ENCODE data around the gene TM9SF1.

TM9SF1 gene

DNA sequence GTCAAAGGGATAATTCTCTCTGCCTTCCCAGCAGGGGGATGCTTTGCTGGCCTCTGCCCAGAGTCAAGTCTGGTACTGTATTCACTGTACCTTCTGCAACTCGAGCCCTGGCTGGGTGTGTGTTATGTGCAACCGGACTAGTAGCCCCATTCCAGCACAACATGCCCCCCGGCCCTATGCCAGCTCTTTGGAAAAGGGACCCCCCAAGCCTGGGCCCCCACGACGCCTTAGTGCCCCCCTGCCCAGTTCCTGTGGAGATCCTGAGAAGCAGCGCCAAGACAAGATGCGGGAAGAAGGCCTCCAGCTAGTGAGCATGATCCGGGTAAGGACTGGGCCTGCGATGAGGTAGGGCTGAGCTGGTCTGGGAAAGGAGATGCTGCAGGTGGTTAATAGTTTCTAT, 44.7 kb downstream of the TM9SF1 start:
- no peak for DNase-seq

GRCh38 chr14:24150061-24150460, 45.2 kb downstream of the TM9SF1 start:
- no peak for DNase-seq

GRCh38 chr14:24149302-24149969, 45.8 kb downstream of the TM9SF1 start:
- no peak for DNase-seq

GRCh38 chr14:24147761-24148428, 47.3 kb downstream of the TM9SF1 start:
- peak; percentile 23 for DNase-seq

DNA sequence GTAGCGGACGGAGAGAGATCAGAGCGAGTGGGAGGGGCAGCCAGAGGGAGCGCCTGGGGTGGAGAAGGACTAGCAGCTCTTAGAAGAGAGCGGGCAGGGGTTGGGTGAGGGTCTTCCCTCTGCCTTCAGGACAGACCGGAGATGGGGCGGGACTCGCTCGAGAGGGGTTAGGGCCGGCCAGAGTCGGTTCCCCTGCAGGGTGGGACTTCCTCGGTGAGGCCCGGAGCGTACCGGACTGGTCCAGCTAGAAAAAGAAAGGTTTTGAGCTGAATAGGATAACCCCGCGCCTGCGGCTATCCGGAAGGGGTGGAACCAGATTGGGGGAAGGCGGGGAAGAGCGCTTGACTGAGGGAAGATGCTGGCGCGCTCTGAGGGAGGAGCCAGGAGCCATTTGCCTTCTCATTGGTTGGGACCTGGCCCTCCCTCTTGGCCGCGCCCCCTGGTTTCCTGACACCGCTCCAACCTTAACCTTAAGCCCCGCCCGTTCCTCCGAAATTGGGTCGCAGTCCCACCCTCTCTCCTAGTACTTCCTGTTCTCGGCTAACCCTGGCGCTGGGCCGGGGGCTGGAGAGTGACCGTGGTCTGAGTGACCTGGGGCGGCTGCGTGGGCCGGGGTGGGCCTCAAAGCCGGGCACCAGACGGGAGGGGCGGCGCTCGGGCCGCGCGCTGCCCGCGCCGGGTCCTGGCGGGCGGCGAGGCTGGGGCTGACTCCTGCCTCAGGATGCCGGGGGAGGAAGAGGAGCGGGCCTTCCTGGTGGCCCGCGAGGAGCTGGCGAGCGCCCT, 48.1 kb downstream of the TM9SF1 start, which contains the start of gene RNF31:
Gene RNF31 (plus strand): TSS at position 521 of the 783 bp plus-strand sequence. CDS start 201 bp downstream, at position 722.
- peak; percentile 99 for DNase-seq

GRCh38 chr14:24146453-24146977, 48.7 kb downstream of the TM9SF1 start, which contains the start of gene PSME2:
Gene PSME2 (minus strand): TSS chr14:24146610. CDS start chr14:24146581, 29 bp downstream.
- peak; percentile 98 for DNase-seq

DNA sequence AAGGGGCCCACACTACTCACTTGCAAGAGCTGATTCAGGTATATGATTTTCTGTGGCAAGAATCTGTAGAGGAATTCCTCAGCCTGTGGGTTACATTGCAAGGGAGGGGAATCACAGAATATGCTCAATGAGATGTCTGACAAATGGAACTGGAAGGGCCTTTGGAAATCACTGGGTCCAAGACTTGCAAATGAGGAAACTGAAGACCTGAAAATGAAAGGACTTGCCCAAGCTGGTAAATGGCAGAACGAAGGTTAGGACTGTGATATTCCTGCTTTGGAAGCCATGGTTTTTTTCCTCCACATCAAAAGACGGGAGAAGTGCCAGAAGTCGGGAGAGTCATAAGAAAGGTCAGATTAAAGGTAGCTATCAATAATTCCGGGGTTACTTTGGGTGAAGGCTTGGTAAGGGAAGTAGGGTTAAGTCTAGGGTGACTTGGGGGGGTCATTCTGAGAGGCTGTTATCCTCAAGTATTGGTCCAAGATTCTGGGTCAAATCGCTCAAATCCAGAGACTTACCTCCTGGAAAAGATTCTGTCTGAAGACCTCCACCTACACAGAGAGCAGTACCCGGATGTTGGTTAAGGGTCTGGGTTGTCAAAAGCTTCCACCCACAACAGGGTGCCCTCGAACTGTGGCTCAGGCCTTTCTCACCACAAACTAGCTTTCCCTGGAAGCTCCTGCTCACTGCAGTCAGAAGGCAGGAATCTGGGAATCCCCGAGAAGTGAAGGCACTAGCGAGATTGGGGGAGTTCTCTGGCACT, 49.4 kb downstream of the TM9SF1 start:
- DNase-seq: peak; percentile 30

DNA sequence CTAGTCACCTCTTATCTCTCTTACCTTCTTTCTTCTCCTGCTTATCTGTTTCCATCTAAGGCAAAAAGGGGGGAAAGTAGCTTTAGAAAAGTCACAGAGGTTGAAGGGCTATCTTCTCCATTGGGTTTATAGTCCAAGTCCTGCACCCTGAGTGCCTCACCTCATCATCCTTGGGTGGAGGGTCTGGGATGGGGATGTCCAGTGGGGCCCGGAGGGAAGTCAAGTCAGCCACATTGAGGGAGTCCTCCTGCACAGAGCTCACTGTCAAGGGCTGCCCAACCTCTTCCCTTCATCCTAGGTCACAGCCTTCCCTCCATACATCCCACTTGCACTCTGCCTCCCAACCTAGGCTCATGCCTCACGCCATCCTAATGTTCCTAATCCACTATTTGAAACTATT, 50.0 kb downstream of the TM9SF1 start:
- DNase-seq: no peak

- no peak for DNase-seq
These were observed 50.8 kb downstream of the TM9SF1 start for GRCh38 chr14:24144451-24144850.

DNA sequence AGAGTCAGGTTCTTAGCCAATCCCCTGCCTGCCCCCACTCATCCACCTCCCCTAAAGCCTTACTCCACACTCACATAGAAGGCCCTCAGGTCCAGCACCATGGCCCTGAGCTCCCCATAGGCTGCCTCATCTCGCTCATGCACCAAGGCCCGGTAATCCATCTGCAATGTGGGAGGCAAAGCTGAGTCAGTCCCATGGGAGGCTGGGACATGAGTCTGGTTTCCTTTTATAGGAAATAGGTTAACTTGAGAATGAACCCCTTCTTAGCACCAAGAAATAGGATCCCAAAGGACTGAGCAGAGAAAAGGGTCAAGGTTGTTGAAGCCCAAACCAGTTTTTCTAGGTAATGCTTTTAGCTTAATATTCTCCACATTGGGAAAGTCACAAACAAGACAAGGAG, 51.7 kb downstream of the TM9SF1 start:
- DNase-seq: no peak

DNA sequence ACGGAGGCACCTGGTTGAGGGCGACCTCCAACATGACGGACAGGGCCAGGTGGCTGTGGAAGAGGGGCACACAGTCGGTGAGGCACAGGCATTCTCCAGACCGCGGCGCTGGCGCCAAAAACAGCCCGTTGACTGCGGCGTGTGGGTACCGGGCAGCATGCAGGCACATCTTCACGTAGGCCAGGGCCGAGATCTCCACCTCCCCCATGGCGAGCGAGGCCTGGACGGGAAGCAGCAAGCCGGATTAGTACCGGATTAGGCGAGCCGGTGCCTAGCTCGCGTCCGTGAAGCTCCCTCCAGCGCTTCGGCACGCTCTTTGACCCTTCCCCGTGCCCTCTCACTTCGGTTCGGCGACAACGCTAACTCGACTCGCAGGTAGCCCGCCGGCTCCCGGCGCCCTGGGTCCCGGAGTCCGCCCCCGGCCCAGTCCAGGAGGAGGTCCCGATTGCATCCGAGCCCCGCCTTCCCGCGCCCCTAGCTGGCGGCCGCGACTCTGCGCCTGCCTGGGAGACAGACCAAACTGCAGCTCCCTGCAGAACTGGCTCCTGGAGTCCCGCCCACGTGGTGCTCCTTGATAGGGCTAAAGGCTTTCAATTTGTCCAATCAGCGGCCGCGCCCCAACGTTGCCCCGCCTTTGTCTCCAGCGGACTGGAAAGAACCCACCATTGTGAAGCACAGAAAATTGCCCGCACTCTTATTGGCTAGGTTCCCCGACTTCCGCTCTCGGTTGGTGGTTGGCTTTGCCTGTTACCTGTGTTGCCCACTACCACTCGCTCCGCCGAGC, 54.0 kb downstream of the TM9SF1 start, which contains the start of gene EMC9:
Gene EMC9 (minus strand): TSS at position 495 of the 784 bp plus-strand sequence. CDS start 287 bp downstream, at position 208.
- peak; percentile 100 for DNase-seq

GRCh38 chr14:24139272-24139934, 55.8 kb downstream of the TM9SF1 start:
- peak; percentile 44 for DNase-seq
